Measurements from ENCODE around the gene COMMD4.
"Not testable (repeated sequence)": the region's sequence is repeated elsewhere in the genome, so short reads cannot be mapped to it uniquely, and the experiment has no call there.

Gene COMMD4

DNA sequence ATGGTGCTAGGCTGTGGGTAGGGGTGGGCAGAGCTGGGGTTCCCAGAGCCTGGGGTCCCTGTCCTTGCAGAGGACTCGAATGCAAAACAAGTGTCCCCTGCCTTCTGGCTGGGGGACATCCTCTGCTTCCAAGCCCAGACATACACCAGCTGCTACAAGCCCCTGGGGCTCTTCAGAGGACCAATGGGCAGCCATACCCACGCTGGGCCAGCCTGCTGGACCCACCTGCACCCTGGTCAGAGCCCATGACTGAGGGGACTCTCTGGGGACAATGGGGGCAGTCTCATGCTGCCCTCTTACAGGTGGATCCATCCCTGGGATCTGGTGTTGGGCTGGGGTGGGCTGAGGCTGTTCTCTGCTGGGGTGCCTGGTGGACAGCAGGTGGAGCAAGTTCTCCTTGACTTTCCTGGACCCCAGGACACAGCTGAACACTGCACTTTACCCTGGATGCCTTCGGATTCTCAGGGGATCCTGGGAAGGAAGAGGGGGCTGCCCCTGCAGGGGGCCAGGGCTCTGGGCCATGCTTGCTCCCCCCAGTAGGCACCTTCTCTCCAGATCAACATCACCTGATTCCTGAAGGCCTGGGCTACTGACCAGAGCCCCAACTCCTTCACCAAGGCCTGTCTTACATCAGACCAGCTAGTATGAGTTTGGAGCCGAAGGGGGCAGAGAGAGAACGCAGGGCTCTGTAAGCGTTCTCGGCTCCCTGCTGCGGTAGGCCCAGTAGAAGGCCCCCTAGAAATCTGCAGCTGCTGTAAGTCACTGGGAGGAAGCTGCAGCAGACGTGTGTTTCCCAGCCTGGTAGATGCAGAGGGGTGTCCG lies 7.2 kb upstream of the COMMD4 start:
- no peak overlapping the region for H3K4me3 ChIP-seq

DNA sequence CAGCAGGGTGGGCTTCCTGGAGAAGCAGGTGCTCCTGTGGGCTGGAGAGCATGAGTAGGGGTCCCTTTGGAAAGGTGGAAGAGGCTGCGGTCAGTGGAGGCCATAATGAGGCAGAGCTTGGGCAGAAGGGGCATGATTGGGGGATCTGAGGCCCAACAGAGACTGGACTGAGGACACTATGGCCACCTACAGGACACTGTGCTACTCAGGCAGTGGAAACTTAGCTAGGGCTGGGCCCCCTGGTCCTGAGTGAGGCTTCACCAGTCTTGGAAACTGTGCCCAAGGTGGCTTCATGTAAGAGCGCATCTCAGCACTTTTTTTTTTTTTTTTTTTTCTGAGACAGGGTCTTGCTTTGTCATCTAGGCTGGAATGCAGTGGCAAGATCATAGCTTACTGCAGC lies 6.3 kb upstream of the COMMD4 start:
- Histone ChIP-seq H3K27ac (no peak overlapping the region), H3K4me3 (no peak overlapping the region)

More for the DNA sequence above, 7.2 kb upstream of the COMMD4 start:
- H3K27ac ChIP-seq, result no peak overlapping the region

DNA sequence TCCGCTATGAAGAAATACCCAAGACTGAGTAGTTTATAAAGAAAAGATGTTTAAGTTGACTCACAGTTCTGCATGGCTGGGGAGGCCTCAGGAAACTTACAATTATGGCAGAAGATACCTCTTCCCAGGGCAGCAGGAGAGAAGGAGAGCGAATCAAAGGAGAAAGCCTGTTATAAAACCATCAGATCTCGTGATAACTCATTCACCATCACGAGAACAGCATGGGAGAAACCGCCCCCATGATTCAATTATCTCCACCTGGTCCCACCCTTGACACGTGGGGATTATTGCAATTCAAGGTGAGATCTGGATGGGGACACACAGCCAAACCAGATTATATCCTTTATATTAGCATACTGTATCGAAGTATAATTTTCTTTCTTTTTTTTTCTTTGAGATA lies 3.8 kb upstream of the COMMD4 start:
- H3K4me3 ChIP-seq, H3K27ac ChIP-seq: not testable (repeated sequence)

DNA sequence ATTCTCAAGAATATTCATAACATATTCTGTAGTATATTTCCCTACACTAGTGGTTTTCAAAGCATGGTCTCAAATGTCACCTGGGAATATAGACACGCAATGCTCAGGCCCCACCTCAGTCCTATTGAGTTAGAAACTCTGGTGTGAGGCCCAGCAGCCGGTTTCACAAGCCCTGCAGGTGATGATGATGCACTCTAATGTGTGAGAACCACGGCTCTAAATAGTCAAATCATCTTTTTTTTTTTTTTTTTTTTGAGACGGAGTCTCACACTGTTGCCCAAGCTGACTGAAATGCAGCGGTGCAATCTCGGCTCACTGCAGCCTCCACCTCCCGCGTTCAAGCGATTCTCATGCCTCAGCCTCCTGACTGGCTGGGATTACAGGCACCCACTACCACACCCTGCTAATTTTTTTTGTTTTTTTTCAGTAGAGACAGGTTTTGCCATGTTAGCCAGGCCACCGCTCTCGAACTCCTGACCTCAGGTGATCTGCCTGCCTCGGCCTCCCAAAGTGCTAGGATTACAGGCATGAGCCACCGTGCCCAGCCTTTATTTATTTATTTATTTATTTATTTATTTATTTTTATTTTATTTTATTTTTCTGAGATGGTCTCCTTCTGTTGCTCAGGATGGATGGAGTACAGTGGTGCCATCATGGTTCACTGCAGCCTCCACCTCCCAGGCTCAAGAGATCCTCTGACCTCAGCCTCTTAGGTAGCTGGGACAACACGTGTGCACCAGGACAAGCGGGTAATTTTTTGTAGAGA lies 2.0 kb upstream of the COMMD4 start:
- not testable (repeated sequence) for H3K4me3 ChIP-seq, H3K27ac ChIP-seq

DNA sequence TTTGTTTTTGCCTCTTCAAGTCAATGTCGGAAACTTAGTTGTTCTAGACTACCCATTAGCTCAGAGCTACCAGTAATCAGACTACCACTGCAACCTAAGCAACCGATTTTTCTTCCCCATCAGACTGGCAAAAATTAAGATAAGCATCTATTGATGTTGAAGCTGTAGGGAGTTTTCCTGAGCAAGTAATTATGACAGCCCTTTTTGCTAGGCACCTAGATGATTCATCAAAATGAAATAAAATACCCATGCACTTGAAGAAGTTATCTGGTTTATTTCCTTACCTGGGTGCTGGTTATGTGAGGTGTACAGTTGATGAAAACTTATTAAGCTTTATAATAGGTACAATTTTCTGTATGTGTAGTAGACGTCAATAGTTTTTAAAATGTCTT lies 554 bp upstream of the COMMD4 start:
- H3K27ac ChIP-seq, result peak overlapping the region in 16 of 21 experiments; percentile 67 to 89 (median 82)
- peak overlapping the region; percentile 62 to 94 (median 71) for H3K4me3 ChIP-seq

DNA sequence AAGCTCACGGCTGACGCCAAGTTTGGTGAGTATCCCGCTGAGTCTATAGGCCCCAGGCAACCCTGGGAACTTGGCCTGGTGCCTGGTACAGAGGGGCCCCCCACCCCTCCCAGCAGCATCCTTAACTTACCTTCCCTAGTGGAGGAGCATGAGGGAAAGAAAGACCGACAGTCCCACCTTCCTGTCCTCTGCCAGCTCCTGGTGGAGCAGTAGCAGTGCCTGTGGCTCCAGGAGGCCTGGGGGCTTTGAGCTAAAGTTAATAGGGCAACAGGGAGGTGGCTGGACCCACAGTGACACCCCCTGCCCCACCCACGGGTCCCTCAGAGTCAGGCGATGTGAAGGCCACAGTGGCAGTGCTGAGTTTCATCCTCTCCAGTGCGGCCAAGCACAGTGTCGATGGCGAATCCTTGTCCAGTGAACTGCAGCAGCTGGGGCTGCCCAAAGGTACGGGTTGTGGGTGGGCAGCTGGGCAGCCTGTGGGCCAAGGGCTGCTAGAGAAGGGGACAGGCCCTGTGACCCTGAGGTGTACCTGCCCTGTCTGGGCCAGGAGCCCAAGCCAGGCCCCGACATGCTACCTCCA lies 2.9 kb downstream of the COMMD4 start:
- no peak overlapping the region for H3K4me3 ChIP-seq
- H3K27ac ChIP-seq, result no peak overlapping the region

DNA sequence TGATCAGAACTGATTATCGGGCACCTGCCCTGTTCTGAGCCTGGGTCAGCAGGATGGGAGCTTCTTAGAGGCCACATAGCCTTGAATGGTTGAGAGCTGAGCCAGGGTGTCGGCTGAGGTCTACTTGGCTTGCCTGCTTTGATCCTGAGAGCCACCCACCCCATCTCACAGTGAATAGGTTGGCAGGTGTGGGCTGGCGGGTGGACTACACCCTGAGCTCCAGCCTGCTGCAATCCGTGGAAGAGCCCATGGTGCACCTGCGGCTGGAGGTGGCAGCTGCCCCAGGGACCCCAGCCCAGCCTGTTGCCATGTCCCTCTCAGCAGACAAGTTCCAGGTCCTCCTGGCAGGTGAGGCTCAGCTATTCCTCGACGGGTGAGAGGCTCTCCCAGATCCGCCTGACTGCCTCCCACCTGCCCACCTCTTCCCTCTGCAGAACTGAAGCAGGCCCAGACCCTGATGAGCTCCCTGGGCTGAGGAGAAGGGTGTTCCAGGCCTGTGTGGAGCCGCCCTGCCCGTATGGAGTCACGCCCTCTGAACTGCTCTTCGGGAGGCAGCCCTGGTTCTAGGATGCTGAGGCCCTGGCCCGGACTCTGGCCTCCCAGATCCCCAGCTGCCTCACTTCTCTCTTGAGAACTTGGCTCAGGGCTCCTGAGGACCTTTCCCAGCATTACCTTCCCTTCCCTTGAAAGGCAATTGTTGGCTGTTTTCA lies 3.8 kb downstream of the COMMD4 start:
- Histone ChIP-seq H3K4me3 (no peak overlapping the region), H3K27ac (no peak overlapping the region)

DNA sequence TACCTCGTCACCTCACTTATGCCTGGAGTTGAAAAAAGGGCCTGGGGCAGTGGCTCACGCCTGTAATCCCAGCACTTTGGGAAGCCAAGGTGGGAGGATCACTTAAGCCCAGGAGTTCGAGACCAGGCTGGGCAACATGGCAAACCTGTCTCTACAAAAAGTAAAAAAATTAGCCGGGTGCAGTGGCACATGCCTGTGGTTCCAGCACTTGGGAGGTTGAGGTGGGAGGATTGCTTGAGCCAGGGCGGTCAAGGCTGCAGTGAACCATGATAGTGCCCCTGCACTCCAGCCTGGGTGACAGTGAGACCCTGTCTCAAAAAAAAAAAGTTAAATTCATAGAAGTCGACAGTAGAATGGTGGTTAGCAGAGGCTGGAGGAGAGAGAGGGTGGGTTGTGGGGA lies 6.4 kb downstream of the COMMD4 start:
- no peak overlapping the region for H3K27ac ChIP-seq
- no peak overlapping the region for H3K4me3 ChIP-seq

DNA sequence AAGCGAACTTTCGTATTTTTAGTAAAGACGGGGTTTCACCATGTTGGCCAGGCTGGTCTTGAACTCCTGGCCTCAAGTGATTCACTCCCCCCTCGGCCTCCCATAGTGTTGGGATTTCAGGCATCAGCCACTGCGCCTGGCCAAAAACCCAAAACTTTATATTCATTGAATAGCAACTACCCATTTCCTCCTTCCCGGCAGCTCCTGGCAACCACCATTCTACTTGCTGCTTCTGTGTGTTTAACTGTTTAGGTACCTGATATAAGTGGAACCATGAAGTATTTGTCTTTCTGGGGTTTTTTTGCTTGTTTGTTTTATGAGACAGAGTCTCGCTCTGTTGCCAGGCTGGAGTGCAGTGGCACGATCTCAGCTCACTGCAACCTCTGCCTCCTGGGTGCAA lies 8.1 kb downstream of the COMMD4 start:
- H3K4me3 ChIP-seq, H3K27ac ChIP-seq: not testable (repeated sequence)

DNA sequence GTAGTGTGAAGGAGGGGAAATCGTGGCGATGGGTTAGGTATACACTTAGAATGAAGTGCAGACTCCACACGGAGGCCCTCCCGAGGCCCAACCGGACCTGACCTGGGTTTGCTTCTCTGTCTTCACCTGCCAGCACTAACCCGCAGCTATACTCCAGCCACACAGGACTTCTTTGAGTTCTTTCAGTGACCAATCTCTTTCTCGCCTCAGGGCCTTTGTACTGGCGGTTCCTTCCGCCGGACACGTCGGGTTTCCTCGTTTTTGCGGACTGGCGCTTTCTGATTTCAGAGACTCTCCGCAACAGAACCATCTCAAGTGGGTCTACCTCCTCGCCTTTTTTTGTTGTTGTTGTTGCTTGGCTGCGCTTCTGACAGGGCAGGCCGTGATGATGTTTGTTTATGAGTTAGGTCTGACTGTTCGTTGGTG lies 10.9 kb downstream of the COMMD4 start, which contains the start of gene NEIL1:
TSS of gene NEIL1 (plus strand) at position 244 of the 426 bp plus-strand sequence. CDS start 1,867 bp downstream, outside the sequence.
- H3K27ac ChIP-seq, result peak within 1 kb of the TSS in 17 of 21 experiments; percentile 15 to 81 (median 60)
- peak within 1 kb of the TSS; percentile 53 to 86 (median 73) for H3K4me3 ChIP-seq

DNA sequence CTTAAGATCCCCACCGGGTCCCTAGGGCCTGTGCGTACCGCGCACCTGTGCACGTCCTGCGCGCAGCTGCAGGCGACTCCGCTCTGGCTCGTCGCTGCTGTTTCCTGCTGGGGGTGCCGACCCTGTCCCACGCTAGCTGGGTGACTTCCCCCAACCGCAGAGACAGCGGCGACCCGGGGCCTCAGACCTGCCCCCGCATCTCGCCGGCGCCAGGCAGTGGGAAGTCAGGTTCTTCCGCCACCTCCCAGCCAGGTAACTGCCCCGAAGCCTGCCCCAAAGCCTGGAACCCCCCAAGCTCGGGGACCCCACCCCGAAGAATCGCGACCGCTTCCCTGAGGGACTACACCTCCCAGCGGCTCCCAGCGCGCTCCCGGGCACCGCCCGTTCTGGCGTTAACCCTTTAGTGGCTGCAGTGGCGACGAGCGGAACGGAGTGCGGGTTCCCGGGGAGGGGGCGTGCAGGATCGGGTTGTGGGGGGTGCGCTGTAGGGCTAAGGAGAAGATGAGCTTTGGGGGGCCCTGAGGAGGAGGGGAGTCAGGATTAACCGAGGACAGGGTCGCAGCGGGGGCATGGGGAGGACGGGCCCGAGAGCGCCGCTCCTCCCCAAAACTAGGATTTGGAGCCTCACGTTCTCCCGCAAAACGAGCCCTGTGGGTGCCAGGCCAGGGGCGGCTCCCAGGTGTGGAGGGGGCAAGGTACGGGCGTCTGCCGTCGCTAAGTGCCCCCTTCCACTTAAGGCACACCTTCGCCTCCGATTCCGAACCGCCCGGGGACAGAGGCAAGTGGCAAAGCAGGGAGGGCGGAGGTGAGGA lies 11.6 kb downstream of the COMMD4 start:
- Histone ChIP-seq H3K4me3 (peak overlapping the region; percentile 53 to 86 (median 73)), H3K27ac (peak overlapping the region in 17 of 21 experiments; percentile 15 to 81 (median 60))

DNA sequence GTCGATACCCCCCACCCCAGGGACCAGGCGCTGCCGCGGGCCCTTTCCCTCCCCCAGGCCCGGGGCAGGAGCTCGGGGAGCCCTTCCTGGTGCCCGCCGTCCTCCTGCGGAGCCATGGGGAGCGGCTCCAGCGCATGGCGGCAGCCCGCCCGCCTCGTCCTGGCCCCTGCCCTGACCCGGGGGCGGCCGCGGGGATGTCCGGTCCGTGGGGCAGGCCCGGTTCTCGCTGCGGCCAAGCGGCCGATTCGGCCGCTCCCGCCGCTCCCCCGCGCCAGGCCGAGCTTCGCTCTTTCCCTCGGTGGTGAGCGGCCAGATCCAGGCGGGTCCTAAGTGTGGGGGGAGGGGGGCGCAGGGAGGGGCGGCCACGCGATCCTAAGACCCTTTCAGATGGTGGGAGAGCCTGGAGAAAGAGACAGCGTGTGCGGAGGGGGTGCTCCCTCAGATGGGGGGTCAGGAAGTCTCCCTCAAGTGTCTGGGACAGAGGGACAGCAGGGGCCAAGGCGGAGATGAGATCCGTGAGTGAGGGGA lies 12.2 kb downstream of the COMMD4 start:
- Histone ChIP-seq H3K27ac (peak overlapping the region in 17 of 21 experiments; percentile 15 to 81 (median 60)), H3K4me3 (peak overlapping the region; percentile 53 to 86 (median 73))

DNA sequence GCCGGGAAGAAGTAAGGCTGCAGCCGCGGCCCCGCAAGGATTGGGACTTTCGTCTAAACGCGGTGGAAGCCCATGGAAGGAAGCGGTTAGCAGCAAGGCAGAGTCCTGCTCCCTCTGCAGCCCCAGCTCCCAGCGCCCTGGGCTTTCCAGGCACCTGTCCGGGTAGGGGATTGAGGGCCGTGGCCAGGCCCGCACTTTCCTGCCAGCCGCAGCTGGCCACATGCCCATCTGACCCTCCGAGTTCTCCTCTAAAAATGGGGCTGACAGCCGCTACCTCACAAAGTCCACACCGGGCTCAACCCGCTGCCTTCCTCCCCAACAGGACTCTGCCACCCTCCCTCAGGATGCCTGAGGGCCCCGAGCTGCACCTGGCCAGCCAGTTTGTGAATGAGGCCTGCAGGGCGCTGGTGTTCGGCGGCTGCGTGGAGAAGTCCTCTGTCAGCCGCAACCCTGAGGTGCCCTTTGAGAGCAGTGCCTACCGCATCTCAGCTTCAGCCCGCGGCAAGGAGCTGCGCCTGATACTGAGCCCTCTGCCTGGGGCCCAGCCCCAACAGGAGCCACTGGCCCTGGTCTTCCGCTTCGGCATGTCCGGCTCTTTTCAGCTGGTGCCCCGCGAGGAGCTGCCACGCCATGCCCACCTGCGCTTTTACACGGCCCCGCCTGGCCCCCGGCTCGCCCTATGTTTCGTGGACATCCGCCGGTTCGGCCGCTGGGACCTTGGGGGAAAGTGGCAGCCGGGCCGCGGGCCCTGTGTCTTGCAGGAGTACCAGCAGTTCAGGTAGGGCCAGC lies 12.9 kb downstream of the COMMD4 start:
- Histone ChIP-seq H3K27ac (peak overlapping the region in 13 of 21 experiments; percentile 15 to 81 (median 71)), H3K4me3 (peak overlapping the region; percentile 53 to 86 (median 73))

DNA sequence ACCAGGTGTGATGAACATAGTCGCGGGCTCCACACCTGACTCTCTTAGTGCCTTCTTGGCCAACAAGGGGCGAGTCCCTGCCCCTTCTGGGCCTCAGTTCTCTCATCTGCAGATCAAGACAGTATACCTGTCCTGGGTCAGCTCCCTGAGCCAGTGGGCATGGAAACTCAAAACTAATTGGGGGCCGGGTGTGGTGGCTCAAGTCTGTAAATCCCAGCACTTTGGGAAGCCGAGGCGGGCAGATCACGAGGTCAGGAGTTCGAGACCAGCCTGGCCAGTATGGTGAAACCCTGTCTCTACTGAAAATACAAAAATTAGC lies 13.4 kb downstream of the COMMD4 start:
- H3K27ac ChIP-seq, result peak overlapping the region in 3 of 21 experiments; percentile 4 to 25 (median 20)
- not testable (repeated sequence) for H3K4me3 ChIP-seq

DNA sequence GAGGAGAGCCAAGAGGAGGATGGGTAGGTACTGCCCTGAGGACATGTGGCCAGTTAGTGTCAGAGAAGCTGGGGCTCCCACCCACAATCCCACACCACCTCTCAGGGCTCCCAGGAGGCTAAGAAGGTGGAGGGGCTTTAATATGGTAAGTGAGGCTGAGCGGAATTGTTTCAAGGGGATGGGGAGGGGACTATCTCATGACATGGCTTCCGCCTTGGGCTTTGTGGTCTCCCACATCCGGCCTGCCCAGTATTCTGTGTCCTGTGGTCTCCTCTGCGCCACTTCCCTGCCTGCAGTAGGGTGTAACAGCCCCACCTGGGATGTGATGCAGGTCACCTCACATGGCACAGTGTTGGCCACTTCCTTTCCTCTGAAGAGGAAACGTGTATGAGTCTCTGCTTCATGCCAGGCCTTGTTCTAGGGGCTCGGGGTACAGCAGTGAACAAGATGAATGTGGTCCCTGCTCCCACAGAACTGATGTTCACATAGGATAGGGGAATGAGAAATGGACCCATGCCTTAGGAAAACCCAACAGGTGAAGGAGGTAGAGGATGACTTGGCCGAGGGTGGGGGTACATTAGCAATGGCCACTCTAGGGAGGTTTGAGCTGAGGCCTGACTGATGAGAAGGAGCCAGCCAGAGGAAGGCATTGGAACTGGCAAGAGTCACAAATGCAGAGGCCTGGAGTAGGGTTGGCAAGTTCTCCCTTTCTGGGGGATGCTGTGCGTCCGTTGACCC lies 14.2 kb downstream of the COMMD4 start:
- Histone ChIP-seq H3K4me3 (no peak overlapping the region), H3K27ac (peak overlapping the region in 4 of 21 experiments; percentile 0 to 25 (median 12))

DNA sequence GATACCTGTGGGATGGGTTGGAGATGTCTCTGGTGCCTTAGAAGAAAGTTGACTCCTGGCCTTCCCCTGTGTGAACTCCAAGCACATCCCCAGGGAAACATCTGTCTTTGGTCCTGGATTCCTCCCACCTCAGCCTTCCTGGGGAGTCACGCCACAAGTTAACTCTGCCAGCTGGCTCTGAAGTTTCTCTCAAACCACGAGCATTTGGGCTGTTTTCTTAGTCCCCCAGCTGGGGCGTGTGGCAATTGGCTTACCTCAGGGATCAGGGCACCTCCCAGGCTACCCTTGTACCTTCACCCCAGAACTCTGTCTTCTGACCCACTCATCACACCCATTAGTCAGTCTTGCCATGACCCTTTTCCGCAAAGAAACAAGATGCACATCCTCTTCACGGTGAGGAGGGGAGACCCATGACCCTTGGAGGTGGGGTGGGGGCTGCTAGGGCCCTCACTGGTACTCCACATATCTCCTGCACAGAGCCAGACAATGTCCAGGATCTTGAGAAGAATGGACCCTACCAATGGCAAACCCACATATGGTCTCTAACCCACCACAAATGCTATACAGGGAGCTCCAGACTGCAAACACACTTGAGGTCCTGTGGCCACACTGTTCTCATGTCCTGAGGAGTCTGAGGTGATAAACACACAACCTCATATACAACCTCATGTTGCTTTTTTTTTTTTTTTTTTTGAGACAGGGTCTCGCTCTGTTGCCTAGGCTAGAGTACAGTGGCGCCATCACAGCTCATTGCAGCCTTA lies 14.9 kb downstream of the COMMD4 start:
- no peak overlapping the region for H3K4me3 ChIP-seq
- H3K27ac ChIP-seq, result peak overlapping the region in 2 of 21 experiments; percentile 0 to 20

Measured in skin epidermis (tissue), 12 donors.